Calu3 (cell line): ENCODE measurements around the gene TEKT3. TPM values are rescaled to one million over a fixed set of nuclear protein-coding genes. Genes with fewer than 3 reads are reported as not detected.

Source experiments
- BruUV-seq: library from RNA; stranded (reverse); fragments of 400-500 nt; replicated peaks from 2 replicates; lab custom pipeline; 2021; lab: Mats Ljungman, UMichigan
- CTCF ChIA-PET: fragments of 300-600 bp; sonication (Branson Sonifier 250); formaldehyde crosslinking; loops from one replicate; lab custom pipeline; 2022; ENCODE audit warnings: antibody characterized with exemption; lab: Charles Lee
- DNase-seq: peaks from one replicate; pipeline ENCODE4 v3.0.0; 2022
- H3K27ac Mint-ChIP-seq: one replicate; pipeline ENCODE4 v1.8.0; 2022; ENCODE audit warnings: mixed read lengths; ENCODE audit not compliant: unreplicated experiment
- H3K27me3 Mint-ChIP-seq: one replicate; pipeline ENCODE4 v1.8.0; 2022; ENCODE audit warnings: mixed read lengths; ENCODE audit not compliant: unreplicated experiment
- H3K36me3 Mint-ChIP-seq: one replicate; pipeline ENCODE4 v1.8.0; 2022; ENCODE audit warnings: mild to moderate bottlenecking, moderate library complexity, mixed read lengths; ENCODE audit not compliant: insufficient read depth, unreplicated experiment
- H3K4me1 Mint-ChIP-seq: one replicate; pipeline ENCODE4 v1.8.0; 2022; ENCODE audit warnings: mild to moderate bottlenecking, low read depth, mixed read lengths; ENCODE audit not compliant: unreplicated experiment
- H3K4me3 Mint-ChIP-seq: one replicate; pipeline ENCODE4 v1.8.0; 2022; ENCODE audit warnings: mild to moderate bottlenecking, low read depth, moderate library complexity, mixed read lengths; ENCODE audit not compliant: unreplicated experiment
- H3K9me3 Mint-ChIP-seq: one replicate; pipeline ENCODE4 v1.8.0; 2022; ENCODE audit warnings: low read depth, mixed read lengths; ENCODE audit not compliant: unreplicated experiment
- CTCF ChIP-seq: fragments of 200-600 bp; IDR thresholded peaks from one replicate; pipeline ENCODE4 v1.8.0; 2022; ENCODE audit warnings: antibody characterized with exemption; ENCODE audit not compliant: unreplicated experiment
- intact Hi-C: fragments of 100-400 bp; cut with micrococcal nuclease; formaldehyde crosslinking; loops from one replicate; pipeline ENCODE4 v1.10.0; 2022; ENCODE audit not compliant: unreplicated experiment
- total RNA-seq: library from RNA; stranded (reverse); gene quantifications from 2 replicates; pipeline ENCODE4 v1.2.3, GENCODE V29; 2022

Gene TEKT3
- total RNA-seq, 1 experiment from 2014 or later = not detected

- intact Hi-C loops = no loop called here
- Mint-ChIP-seq H3K4me3 (no peak overlapping the region), H3K9me3 (no peaks in the 10 kb centered on the region), H3K4me1 (no peaks in the 10 kb centered on the region), H3K36me3 (no peaks in the 10 kb centered on the region), H3K27me3 (peaks cover 65% of the 10 kb centered on the region), H3K27ac (no peak overlapping the region)
- TF ChIP-seq CTCF = no peak
- BruUV-seq = no TSS peak
- CTCF ChIA-PET = no interaction called here
- DNase-seq = no peak
Measured at GRCh38 chr17:15348021-15348420, 6.6 kb upstream of the TEKT3 start.

- peaks cover 3% of the 10 kb centered on the region for H3K36me3 Mint-ChIP-seq
- no peaks in the 10 kb centered on the region for H3K9me3 Mint-ChIP-seq
- peaks cover 3% of the 10 kb centered on the region for H3K4me1 Mint-ChIP-seq
- no peak for DNase-seq
- BruUV-seq = no TSS peak
- H3K27ac Mint-ChIP-seq = no peak overlapping the region
- intact Hi-C loops = no loop called here
- no peak for TF ChIP-seq CTCF
- peaks cover 84% of the 10 kb centered on the region for H3K27me3 Mint-ChIP-seq
- CTCF ChIA-PET = no interaction called here
- no peak overlapping the region for H3K4me3 Mint-ChIP-seq
Measured at GRCh38 chr17:15346066-15346595, 4.7 kb upstream of the TEKT3 start.

GRCh38 chr17:15343749-15344148, 2.4 kb upstream of the TEKT3 start:
- DNase-seq = no peak
- Mint-ChIP-seq H3K9me3 (no peaks in the 10 kb centered on the region), H3K4me1 (peaks cover 8% of the 10 kb centered on the region), H3K36me3 (peaks cover 7% of the 10 kb centered on the region), H3K27me3 (peaks cover 80% of the 10 kb centered on the region), H3K4me3 (no peak overlapping the region), H3K27ac (no peak overlapping the region)
- BruUV-seq = no TSS peak
- TF ChIP-seq CTCF = no peak
- intact Hi-C loops = no loop called here
- CTCF ChIA-PET = no interaction called here

- H3K4me3 Mint-ChIP-seq = no peak overlapping the region
- no peak overlapping the region for H3K27ac Mint-ChIP-seq
- DNase-seq = no peak
- H3K9me3 Mint-ChIP-seq = no peaks in the 10 kb centered on the region
- peaks cover 7% of the 10 kb centered on the region for H3K36me3 Mint-ChIP-seq
- TF ChIP-seq CTCF = no peak
- no TSS peak for BruUV-seq
- intact Hi-C loops = no loop called here
- H3K27me3 Mint-ChIP-seq = peaks cover 68% of the 10 kb centered on the region
- peaks cover 8% of the 10 kb centered on the region for H3K4me1 Mint-ChIP-seq
- CTCF ChIA-PET = no interaction called here
Measured at GRCh38 chr17:15342460-15342859, 1.1 kb upstream of the TEKT3 start.
